Upper lobe of left lung (tissue), 4 donors: ENCODE measurements around the gene IL5RA.

Experiments used
- EP300 ChIP-seq, 4 donors: sonication (generic); formaldehyde crosslinking; IDR thresholded peaks; one replicate each; pipeline ENCODE4 v1.5.1; 2017; ENCODE audit warnings: antibody characterized with exemption in 4 of 4, control low read depth in 2 of 4
- POLR2AphosphoS5 ChIP-seq, 2 donors: sonication (generic); formaldehyde crosslinking; IDR thresholded peaks; one replicate each; pipeline ENCODE4 v1.5.1; 2017; ENCODE audit warnings: antibody characterized with exemption in 2 of 2
- TF ChIP-seq, protein P1 (sequence below), 6 experiments: fragments of 450-650 bp in 4 of 6; fragments of 200-600 bp in 2 of 6; sonication (generic) in 2 of 6; IDR thresholded peaks; one replicate each; pipeline ENCODE4 v1.5.1; 2016 to 2019; ENCODE audit warnings: antibody characterized with exemption in 6 of 6

DNA sequence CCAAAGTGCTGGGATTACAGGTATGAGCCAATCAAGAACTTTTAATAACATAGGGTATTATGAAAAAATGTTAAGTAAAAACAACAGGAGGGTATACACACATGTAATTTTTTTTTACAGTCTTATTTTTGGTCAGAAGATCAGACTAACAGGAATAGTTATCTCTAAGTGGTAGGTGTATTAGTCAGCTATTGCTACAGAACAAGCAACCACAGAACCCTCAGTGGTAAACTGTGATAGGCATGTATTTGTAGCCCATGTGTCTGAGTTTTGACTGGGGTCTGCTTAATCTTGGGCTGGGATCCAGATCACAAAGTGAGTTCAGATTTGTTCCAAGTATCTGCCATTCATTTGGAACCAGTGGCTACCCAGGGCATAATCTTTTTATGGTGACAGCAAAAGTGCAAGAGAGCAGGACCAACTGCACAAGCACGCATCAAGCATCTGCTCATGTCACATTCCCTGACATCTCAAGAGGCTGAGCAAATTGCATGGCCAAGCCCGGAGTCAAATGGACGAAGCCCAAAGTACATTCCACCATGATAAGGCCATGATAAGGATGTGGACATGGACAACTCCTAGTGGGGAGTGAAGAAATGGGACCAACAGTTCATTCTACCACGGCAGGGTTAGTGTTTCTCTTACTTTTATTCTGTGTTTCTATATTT lies 3.0 kb upstream of the IL5RA start:
- TF ChIP-seq POLR2AphosphoS5 (IDR thresholded peaks at IDR 0.05) = peak in 1 of 2 donors; percentile 31
- TF ChIP-seq, protein P1, sequence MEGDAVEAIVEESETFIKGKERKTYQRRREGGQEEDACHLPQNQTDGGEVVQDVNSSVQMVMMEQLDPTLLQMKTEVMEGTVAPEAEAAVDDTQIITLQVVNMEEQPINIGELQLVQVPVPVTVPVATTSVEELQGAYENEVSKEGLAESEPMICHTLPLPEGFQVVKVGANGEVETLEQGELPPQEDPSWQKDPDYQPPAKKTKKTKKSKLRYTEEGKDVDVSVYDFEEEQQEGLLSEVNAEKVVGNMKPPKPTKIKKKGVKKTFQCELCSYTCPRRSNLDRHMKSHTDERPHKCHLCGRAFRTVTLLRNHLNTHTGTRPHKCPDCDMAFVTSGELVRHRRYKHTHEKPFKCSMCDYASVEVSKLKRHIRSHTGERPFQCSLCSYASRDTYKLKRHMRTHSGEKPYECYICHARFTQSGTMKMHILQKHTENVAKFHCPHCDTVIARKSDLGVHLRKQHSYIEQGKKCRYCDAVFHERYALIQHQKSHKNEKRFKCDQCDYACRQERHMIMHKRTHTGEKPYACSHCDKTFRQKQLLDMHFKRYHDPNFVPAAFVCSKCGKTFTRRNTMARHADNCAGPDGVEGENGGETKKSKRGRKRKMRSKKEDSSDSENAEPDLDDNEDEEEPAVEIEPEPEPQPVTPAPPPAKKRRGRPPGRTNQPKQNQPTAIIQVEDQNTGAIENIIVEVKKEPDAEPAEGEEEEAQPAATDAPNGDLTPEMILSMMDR (IDR thresholded peaks at IDR 0.05) = no peak
- TF ChIP-seq EP300 (IDR thresholded peaks at IDR 0.05) = no peak
